GM06990 (cell line): ENCODE data around the gene ANK3.

Experiments
- DNase-seq: peaks from one replicate; pipeline ENCODE4 v3.0.0-alpha.2; 2011; ENCODE audit not compliant: insufficient read length; ENCODE audit errors: extremely low read depth
- H3K27me3 ChIP-seq: replicated peaks from 2 replicates; pipeline ENCODE4 v1.6.0; 2011; ENCODE audit warnings: low read length; ENCODE audit not compliant: control insufficient read depth, insufficient read depth
- H3K36me3 ChIP-seq: 2 replicates; pipeline ENCODE4 v1.5.1; 2011; ENCODE audit warnings: low read length; ENCODE audit not compliant: control insufficient read depth, insufficient read depth
- H3K4me3 ChIP-seq: replicated peaks from 2 replicates; pipeline ENCODE4 v1.5.1; 2011; ENCODE audit warnings: low read depth, mild to moderate bottlenecking, control low read depth, low read length
- TF ChIP-seq, protein P1 (sequence below): IDR thresholded peaks from 2 replicates; pipeline ENCODE4 v1.5.1; 2011; ENCODE audit warnings: low read length, control low read depth, mild to moderate bottlenecking, inconsistent platforms; ENCODE audit not compliant: insufficient read depth, poor library complexity, severe bottlenecking

The ANK3 gene

DNA sequence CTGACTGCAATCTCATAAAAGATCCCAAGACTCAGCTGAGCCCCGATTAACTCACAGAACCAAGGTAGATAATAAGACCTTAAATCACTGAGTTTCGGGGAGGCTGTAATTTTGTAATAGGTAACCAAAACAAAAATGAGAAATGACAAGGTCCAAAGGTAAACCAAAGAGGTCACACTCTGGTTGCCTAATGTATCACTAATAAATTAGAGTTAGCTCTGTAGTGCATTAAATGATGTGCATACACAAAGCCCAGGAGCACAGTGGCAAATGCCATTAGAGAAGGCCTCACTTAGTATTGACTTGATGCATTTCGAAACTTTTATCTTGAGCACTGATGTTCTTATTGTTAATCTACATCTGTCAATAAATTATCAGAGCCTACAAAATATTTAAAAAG lies 245.6 kb downstream of the ANK3 start:
- DNase-seq = no peak
- H3K27me3 ChIP-seq = no peaks in the 10 kb centered on the region

DNA sequence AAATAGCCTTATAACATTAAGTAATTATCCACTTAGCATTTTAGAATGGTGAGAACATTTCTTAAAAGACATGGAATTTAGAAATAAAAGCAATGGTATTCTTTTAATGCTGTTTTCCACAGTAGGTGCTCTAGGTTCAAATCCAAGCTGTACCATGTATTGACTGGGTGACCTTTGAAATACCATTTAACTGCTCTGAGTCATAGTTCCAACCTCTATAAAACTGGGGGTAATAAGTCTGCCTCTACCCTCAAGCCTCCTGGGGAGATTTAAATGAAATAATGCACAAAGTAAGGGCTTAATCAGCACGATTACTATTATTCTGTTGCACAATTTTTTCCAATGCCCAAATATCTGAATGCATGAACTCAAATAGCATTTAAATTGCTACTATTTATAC lies 246.9 kb downstream of the ANK3 start:
- Histone ChIP-seq H3K27me3 (no peaks in the 10 kb centered on the region), H3K4me3 (no peak overlapping the region), H3K36me3 (no peaks in the 10 kb centered on the region)
- no peak for DNase-seq
- TF ChIP-seq, protein P1, sequence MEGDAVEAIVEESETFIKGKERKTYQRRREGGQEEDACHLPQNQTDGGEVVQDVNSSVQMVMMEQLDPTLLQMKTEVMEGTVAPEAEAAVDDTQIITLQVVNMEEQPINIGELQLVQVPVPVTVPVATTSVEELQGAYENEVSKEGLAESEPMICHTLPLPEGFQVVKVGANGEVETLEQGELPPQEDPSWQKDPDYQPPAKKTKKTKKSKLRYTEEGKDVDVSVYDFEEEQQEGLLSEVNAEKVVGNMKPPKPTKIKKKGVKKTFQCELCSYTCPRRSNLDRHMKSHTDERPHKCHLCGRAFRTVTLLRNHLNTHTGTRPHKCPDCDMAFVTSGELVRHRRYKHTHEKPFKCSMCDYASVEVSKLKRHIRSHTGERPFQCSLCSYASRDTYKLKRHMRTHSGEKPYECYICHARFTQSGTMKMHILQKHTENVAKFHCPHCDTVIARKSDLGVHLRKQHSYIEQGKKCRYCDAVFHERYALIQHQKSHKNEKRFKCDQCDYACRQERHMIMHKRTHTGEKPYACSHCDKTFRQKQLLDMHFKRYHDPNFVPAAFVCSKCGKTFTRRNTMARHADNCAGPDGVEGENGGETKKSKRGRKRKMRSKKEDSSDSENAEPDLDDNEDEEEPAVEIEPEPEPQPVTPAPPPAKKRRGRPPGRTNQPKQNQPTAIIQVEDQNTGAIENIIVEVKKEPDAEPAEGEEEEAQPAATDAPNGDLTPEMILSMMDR = no peak

More for the DNA sequence above, 245.6 kb downstream of the ANK3 start:
- H3K4me3 ChIP-seq = no peak overlapping the region
- H3K36me3 ChIP-seq = no peaks in the 10 kb centered on the region
- TF ChIP-seq, protein P1 = no peak

DNA sequence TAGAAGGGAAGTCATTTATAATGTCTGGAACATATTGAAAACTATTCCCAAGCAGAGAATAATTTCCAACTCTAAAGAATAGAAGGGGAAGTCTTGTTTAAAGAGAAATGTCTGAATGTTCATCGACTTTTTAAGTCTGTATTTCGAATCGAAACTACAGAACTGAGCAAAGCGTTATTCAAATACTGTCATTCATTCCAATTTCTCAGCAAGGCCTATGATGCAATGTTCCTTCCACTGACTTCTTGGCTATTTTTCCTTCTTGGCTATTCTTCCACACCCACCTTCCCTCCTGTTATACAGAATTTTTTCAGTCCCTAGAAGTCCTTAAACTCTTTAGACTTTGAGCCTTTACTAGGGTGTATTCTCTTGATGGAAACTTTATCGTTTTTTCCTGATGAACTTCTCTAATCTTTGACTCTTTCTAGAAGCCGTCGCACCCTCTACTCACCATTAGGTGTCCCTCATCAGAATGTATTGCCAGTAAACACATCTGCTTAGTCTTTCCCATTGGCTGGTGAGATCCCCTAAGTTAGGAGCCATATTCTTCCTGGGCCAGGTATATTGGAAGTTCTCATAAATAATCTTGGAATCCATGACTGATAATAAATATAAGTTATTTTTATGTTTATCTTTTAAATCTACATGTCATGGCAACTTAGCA lies 247.6 kb downstream of the ANK3 start:
- no peak overlapping the region for H3K4me3 ChIP-seq
- no peaks in the 10 kb centered on the region for H3K36me3 ChIP-seq
- TF ChIP-seq, protein P1 = no peak
- no peaks in the 10 kb centered on the region for H3K27me3 ChIP-seq
- DNase-seq = no peak

DNA sequence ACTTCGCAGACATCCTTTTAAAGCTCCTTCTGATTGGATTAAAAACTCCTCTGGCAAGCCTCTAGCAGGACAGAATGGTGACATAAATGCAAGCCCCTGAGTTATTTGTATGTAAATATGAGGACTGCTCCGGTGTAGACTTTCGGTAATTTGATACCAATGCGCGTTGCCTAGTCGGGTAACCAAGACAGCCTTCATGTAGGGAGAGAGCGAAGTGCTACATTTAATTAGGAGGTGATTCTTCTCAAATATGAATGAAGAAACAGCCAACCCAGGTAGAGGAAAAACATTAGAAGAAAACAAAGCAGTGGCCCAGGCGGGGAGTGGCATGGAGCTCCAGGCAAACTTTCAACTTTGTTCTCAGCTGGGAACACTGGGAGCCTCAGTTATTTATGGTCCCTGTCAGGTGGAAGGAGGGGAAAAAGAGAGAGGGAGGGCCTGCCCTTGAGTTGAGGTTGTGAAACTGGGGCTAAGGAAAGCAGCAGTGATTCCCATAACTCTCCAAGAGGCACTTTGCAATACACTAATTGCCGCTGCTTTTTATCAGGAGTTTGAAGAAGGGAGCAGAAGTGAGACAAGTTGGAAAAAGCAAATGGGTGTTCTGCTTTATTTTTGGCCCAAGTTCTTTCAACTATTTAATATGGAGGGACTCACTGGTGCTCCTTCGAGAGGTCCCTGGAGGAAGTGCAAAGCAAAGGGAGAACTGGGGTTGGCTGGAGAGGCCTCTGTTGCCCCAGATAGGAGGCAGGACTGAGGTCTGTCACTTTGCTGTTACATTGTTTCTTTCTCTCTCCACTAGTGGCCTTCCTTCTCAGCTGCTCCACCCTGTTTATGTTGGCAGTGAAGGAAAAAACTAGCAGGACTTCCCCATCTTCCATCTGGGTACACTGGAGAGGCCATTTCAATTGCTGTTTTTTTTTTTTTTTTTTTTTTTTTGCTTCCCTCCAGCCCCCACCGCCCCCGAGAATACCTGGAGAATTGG lies 248.7 kb downstream of the ANK3 start:
- TF ChIP-seq, protein P1 = no peak
- DNase-seq = no peak
- Histone ChIP-seq H3K27me3 (no peaks in the 10 kb centered on the region), H3K36me3 (no peaks in the 10 kb centered on the region), H3K4me3 (no peak overlapping the region)

DNA sequence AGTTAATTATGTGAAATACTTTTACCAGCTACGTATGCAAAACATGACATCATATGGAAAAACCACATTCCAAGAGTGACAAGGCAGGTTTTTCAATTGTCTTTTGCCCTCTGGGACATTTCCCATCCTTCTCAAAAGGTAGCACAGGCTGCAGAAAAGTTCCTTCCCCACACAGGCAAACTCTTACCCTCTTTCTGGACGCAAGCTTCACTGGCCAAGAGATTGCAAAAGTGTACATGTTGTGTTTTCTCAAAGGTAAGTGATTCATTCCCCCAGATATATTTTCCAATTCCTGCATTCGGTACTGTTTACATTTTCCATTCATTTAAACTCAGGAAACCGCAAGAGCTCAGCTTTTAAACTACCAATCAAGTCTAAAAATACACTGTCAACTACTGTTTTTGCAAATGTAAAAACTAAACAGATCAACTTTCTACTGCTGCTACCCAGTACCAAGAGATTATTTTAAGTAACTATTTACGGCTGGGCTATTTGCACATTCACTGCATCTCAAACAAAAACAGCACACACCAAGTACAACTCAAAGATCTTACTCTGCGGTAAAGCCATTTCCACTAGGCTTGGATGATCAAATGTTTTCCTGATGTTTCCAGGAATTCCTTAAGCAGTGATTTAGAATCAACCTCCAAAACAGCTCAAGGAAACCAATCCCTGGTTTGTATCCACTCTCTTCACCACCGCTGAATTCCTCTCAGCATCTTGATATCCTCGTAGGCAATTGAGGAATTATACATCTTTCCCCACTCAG lies 249.7 kb downstream of the ANK3 start:
- Histone ChIP-seq H3K27me3 (no peaks in the 10 kb centered on the region), H3K4me3 (no peak overlapping the region), H3K36me3 (no peaks in the 10 kb centered on the region)
- no peak for DNase-seq
- TF ChIP-seq, protein P1 = no peak
